Thyroid gland (tissue), 4 donors: ENCODE results near the gene MYOG.

Experiments
- CTCF ChIP-seq, 6 experiments: fragments of 200-600 bp in 3 of 6; fragments of 450-650 bp in 3 of 6; sonication (generic) in 3 of 6; IDR thresholded peaks; one replicate each; pipeline ENCODE4 v1.5.1; 2016 to 2019; ENCODE audit warnings: antibody characterized with exemption in 6 of 6, mild to moderate bottlenecking in 2 of 6, inconsistent platforms in 1 of 6, moderate library complexity in 1 of 6
- POLR2A ChIP-seq, 2 donors: fragments of 450-650 bp; IDR thresholded peaks; one replicate each; pipeline ENCODE4 v1.6.1; 2017; ENCODE audit warnings: antibody characterized with exemption in 2 of 2, mild to moderate bottlenecking in 2 of 2, moderate library complexity in 1 of 2

GRCh38 chr1:203072002-203072602 is 13.7 kb downstream of the MYOG start:
- TF ChIP-seq POLR2A (IDR thresholded peaks at IDR 0.05) (no peak), CTCF (IDR thresholded peaks at IDR 0.05) (no peak)
